ENCODE results near the gene NELL1. TPM values are rescaled to one million over a fixed set of nuclear protein-coding genes. Genes with fewer than 3 reads are reported as not detected.

The NELL1 gene
- total and polyA plus RNA-seq, 4 donors = 0.05 to 0.31 (median 0.12) TPM; not detected in 1

- Histone ChIP-seq H3K9me3 (ENCODE audit: control insufficient read depth in 4 of 4, insufficient read depth in 3 of 4, low read length in 3 of 4) (no peaks in the 10 kb centered on the region), H3K27me3 (ENCODE audit: control insufficient read depth in 3 of 3, insufficient read depth in 3 of 3, low read length in 2 of 3) (no peaks in the 10 kb centered on the region), H3K36me3 (ENCODE audit: control insufficient read depth in 4 of 4, insufficient read depth in 4 of 4, low read length in 4 of 4) (no peaks in the 10 kb centered on the region), H3K9ac (ENCODE audit: insufficient read depth in 1 of 2, low read length in 2 of 2) (no peak overlapping the region), H3K27ac (ENCODE audit: low read depth in 1 of 2, low read length in 1 of 2) (no peak overlapping the region), H3K4me1 (ENCODE audit: control insufficient read depth in 5 of 5, insufficient read depth in 5 of 5, low read length in 5 of 5) (no peaks in the 10 kb centered on the region), H3K4me3 (no peak overlapping the region)
- no peak for TF ChIP-seq CTCF (IDR thresholded peaks at IDR 0.05; ENCODE audit: control extremely low read depth, extremely low read depth)
- WGBS, 2 donors = 68 to 79% methylated on average over 13 of the region's 13 CpGs
- ATAC-seq (ENCODE audit: insufficient read depth, low FRiP score) (no peak), DNase-seq (no peak)
Measured at GRCh38 chr11:20762116-20762844, 92.9 kb downstream of the NELL1 start.

DNA sequence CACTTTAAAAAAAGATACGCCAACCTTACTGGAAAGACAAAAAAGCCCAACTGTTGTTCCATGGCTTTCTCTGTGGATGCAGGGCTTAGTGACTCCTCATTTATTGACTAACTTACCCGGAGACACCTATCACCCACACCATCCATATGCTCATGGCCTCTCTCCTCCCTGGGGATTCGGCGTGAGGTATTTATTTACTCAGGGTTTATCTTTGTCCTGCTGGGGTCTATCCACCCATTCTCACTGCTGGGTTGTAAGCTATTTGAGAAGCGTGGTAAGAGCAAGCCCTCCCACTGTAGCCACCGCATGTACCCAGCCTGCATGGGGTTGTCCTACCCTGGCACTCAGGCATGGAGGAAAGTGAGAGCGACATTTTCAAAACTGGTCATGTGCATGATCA, 93.6 kb downstream of the NELL1 start:
- no peak for TF ChIP-seq CTCF (IDR thresholded peaks at IDR 0.05; ENCODE audit: control extremely low read depth, extremely low read depth)
- Histone ChIP-seq H3K27me3 (ENCODE audit: control insufficient read depth in 3 of 3, insufficient read depth in 3 of 3, low read length in 2 of 3) (no peaks in the 10 kb centered on the region), H3K9ac (ENCODE audit: insufficient read depth in 1 of 2, low read length in 2 of 2) (no peak overlapping the region), H3K4me3 (no peak overlapping the region), H3K27ac (ENCODE audit: low read depth in 1 of 2, low read length in 1 of 2) (no peak overlapping the region), H3K36me3 (ENCODE audit: control insufficient read depth in 4 of 4, insufficient read depth in 4 of 4, low read length in 4 of 4) (no peaks in the 10 kb centered on the region), H3K9me3 (ENCODE audit: control insufficient read depth in 4 of 4, insufficient read depth in 3 of 4, low read length in 3 of 4) (no peaks in the 10 kb centered on the region), H3K4me1 (ENCODE audit: control insufficient read depth in 5 of 5, insufficient read depth in 5 of 5, low read length in 5 of 5) (no peaks in the 10 kb centered on the region)
- DNase-seq (no peak), ATAC-seq (ENCODE audit: insufficient read depth, low FRiP score) (no peak)
- 68 to 75% methylated on average over 7 of the region's 7 CpGs for WGBS, 2 donors

GRCh38 chr11:20770414-20770946, 101.1 kb downstream of the NELL1 start:
- ATAC-seq (ENCODE audit: insufficient read depth, low FRiP score) = no peak
- no peak for TF ChIP-seq CTCF (IDR thresholded peaks at IDR 0.05; ENCODE audit: control extremely low read depth, extremely low read depth)
- WGBS, 2 donors = 73 to 83% methylated on average over 1 of the region's 1 CpG

More at GRCh38 chr11:20770414-20770946, 101.1 kb downstream of the NELL1 start:
- no peaks in the 10 kb centered on the region for H3K4me1 ChIP-seq (ENCODE audit: control insufficient read depth in 5 of 5, insufficient read depth in 5 of 5, low read length in 5 of 5)
- H3K4me3 ChIP-seq = no peak overlapping the region
- no peak overlapping the region for H3K27ac ChIP-seq (ENCODE audit: low read depth in 1 of 2, low read length in 1 of 2)
- DNase-seq = no peak
- no peak overlapping the region for H3K9ac ChIP-seq (ENCODE audit: insufficient read depth in 1 of 2, low read length in 2 of 2)
- no peaks in the 10 kb centered on the region for H3K27me3 ChIP-seq (ENCODE audit: control insufficient read depth in 3 of 3, insufficient read depth in 3 of 3, low read length in 2 of 3)
- H3K36me3 ChIP-seq (ENCODE audit: control insufficient read depth in 4 of 4, insufficient read depth in 4 of 4, low read length in 4 of 4) = no peaks in the 10 kb centered on the region
- no peaks in the 10 kb centered on the region for H3K9me3 ChIP-seq (ENCODE audit: control insufficient read depth in 4 of 4, insufficient read depth in 3 of 4, low read length in 3 of 4)
